Measurements from ENCODE around the gene BLVRB. TPM values are rescaled to one million over a fixed set of nuclear protein-coding genes. Genes with fewer than 3 reads are reported as not detected.

The BLVRB gene
- polyA plus RNA-seq, 1 of the 3 experiments (the other 2 are of a cell fraction), result 85.9 TPM

DNA sequence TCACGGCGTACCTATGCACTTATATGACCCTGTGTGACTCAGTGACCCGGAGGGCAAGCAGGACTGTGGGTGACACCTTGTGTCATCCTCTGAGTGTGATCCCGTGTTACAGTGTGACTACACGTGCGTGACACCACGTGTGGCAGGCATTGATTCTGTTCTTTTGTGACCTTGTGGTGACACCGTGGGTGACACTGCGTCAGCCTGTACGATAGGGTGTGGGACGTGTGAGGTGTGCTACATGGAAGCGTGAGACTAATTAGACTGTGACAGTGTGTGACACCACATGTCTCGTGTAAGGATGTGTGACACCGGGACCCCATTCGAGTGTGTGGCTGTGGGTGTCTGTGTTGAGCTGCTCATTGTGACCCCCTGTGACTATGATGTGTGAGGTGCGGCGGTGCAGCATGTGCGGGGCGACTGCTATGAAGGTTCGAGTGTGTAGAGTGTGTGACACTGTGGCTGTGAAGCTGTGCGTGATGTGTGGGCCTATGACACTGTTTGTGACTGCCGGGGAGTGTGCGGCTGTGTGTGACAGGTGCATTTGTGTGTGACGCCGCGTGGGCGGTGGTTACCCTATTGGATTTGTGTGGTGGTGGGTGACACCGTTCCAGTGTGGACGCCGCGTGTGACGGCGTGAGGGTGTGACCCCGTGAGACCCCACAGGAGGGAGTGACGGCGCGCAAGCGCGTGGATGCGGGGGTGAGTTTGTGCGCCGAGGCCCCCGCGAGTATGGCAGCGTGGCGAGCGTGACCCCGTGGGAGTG lies 857 bp upstream of the BLVRB start:
- Histone ChIP-seq H3K9ac (no peak overlapping the region), H3K9me2 (no peaks in the 10 kb centered on the region), H3F3A (replicated peaks; ENCODE audit: insufficient read depth) (peaks cover 14% of the 10 kb centered on the region), H2AFZ (ENCODE audit: low read depth) (peak overlapping the region; percentile 47; the same call in 1 of the 2 replicates), H3K9me3 (no peaks in the 10 kb centered on the region), H3K4me2 (peak overlapping the region; percentile 85), H3K4me1 (ENCODE audit: control insufficient read depth in 1 of 2, insufficient read depth in 2 of 2, low read depth in 1 of 2, low read length in 1 of 2) (peaks cover 5 to 17% of the 10 kb centered on the region in 2 experiments; a peak in 3 of 4 replicates), H4K20me1 (ENCODE audit: insufficient read depth) (no peaks in the 10 kb centered on the region), H3K4me3 (ENCODE audit: low read depth in 2 of 2, low read length in 1 of 2) (peak overlapping the region; percentile 48 to 79), H3K27me3 (ENCODE audit: insufficient read depth) (no peaks in the 10 kb centered on the region), H3K79me2 (ENCODE audit: insufficient read depth) (no peaks in the 10 kb centered on the region; the same call in 1 of the 2 replicates), H3K36me3 (replicated peaks in 1 of 2; ENCODE audit: control insufficient read depth in 1 of 2, insufficient read depth in 2 of 2, low read length in 1 of 2) (no peaks in the 10 kb centered on the region), H3K27ac (ENCODE audit: low read depth in 2 of 2, low read length in 1 of 2) (no peak overlapping the region)
- DNase-seq, result no peak
- CTCF ChIA-PET, result interaction anchor here (0.7 to 4.4 kb wide), 10 partner anchors 10 to 168 kb away, joined by 3 to 37 read pairs (median 6); partner anchors contain the start of gene LTBP4
- TF ChIP-seq MXI1 (IDR thresholded peaks at IDR 0.05; ENCODE audit: low read depth, low read length), result peak; percentile 75; the same call in 1 of the 2 replicates
- no peak for TF ChIP-seq TEAD4 (IDR thresholded peaks at IDR 0.05; ENCODE audit: borderline replicate concordance, insufficient read depth)
- WGBS (ENCODE audit: low lambda C conversion rate), result 9% methylated on average over 26 of the region's 48 CpGs
- POLR2A ChIA-PET, result interaction anchor here (0.5 to 1.6 kb wide), 4 partner anchors 10 to 41 kb away, joined by 3 to 7 read pairs (median 4); partner anchors contain the start of gene SERTAD1

DNA sequence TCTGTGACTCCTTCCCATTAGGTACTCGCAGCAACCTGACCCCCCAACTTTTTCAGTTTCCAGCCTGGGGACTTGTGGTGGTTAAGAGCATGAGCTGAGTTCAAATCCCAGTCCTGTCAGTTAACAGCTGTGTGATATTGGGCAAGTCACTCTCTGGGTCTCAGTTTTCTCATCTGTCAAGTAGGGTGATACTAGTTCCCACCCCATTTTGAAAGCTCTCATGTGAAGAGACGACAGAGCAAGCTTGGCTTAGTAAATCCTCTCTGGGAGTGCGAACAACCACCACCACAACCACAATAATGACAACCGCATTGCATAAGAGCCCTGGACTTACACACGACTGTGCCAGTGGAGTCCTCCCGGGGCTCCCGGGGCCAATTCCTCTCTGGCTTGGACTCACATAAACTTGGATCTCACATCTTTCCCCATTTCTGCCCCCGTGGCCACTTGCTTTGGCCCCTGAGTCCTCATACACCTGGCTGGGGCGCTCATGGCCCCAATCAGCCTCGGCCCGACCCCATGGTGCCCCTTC lies 454 bp downstream of the BLVRB start:
- Histone ChIP-seq H3K36me3 (replicated peaks in 1 of 2; ENCODE audit: control insufficient read depth in 1 of 2, insufficient read depth in 2 of 2, low read length in 1 of 2) (no peaks in the 10 kb centered on the region), H3K79me2 (ENCODE audit: insufficient read depth) (no peaks in the 10 kb centered on the region; the same call in 1 of the 2 replicates), H3K27me3 (ENCODE audit: insufficient read depth) (no peaks in the 10 kb centered on the region), H3K27ac (ENCODE audit: low read depth in 2 of 2, low read length in 1 of 2) (peak overlapping the region; percentile 3 to 79; a peak in 3 of 4 replicates), H3K4me3 (ENCODE audit: low read depth in 2 of 2, low read length in 1 of 2) (peak overlapping the region; percentile 61 to 79), H3K4me1 (ENCODE audit: control insufficient read depth in 1 of 2, insufficient read depth in 2 of 2, low read depth in 1 of 2, low read length in 1 of 2) (peaks cover 5 to 17% of the 10 kb centered on the region in 2 experiments; a peak in 3 of 4 replicates), H4K20me1 (ENCODE audit: insufficient read depth) (no peaks in the 10 kb centered on the region), H3K4me2 (peak overlapping the region; percentile 91), H2AFZ (ENCODE audit: low read depth) (peak overlapping the region; percentile 98), H3K9me3 (no peaks in the 10 kb centered on the region), H3K9me2 (no peaks in the 10 kb centered on the region), H3F3A (replicated peaks; ENCODE audit: insufficient read depth) (peaks cover 14% of the 10 kb centered on the region), H3K9ac (peak overlapping the region; percentile 74)
- POLR2A ChIA-PET, result interaction anchor here (0.9 to 1.6 kb wide), 4 partner anchors 22 to 106 kb away, joined by 3 to 7 read pairs (median 4); partner anchors contain the start of gene SERTAD1
- 12% methylated on average over 11 of the region's 11 CpGs for WGBS (ENCODE audit: low lambda C conversion rate)
- CTCF ChIA-PET, result interaction anchor here (0.9 to 4.4 kb wide), 20 partner anchors 12 to 904 kb away, joined by 3 to 49 read pairs (median 6); partner anchors contain the start of gene LTBP4
- no peak for DNase-seq
- no peak for TF ChIP-seq NFIC (IDR thresholded peaks at IDR 0.05; ENCODE audit: borderline replicate concordance)
- TF ChIP-seq JUND (IDR thresholded peaks at IDR 0.05), result no peak
- TF ChIP-seq, protein P1, sequence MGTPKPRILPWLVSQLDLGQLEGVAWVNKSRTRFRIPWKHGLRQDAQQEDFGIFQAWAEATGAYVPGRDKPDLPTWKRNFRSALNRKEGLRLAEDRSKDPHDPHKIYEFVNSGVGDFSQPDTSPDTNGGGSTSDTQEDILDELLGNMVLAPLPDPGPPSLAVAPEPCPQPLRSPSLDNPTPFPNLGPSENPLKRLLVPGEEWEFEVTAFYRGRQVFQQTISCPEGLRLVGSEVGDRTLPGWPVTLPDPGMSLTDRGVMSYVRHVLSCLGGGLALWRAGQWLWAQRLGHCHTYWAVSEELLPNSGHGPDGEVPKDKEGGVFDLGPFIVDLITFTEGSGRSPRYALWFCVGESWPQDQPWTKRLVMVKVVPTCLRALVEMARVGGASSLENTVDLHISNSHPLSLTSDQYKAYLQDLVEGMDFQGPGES (IDR thresholded peaks at IDR 0.05; ENCODE audit: low read depth, low read length), result no peak
- no peak for TF ChIP-seq ELF1 (IDR thresholded peaks at IDR 0.05)
- TF ChIP-seq, protein P2, sequence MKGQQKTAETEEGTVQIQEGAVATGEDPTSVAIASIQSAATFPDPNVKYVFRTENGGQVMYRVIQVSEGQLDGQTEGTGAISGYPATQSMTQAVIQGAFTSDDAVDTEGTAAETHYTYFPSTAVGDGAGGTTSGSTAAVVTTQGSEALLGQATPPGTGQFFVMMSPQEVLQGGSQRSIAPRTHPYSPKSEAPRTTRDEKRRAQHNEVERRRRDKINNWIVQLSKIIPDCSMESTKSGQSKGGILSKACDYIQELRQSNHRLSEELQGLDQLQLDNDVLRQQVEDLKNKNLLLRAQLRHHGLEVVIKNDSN (IDR thresholded peaks at IDR 0.05; ENCODE audit: borderline replicate concordance, low read depth), result no peak
- no peak for TF ChIP-seq YY1 (IDR thresholded peaks at IDR 0.05; ENCODE audit: low read depth)
- TF ChIP-seq, protein P3, sequence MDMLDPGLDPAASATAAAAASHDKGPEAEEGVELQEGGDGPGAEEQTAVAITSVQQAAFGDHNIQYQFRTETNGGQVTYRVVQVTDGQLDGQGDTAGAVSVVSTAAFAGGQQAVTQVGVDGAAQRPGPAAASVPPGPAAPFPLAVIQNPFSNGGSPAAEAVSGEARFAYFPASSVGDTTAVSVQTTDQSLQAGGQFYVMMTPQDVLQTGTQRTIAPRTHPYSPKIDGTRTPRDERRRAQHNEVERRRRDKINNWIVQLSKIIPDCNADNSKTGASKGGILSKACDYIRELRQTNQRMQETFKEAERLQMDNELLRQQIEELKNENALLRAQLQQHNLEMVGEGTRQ (IDR thresholded peaks at IDR 0.05; ENCODE audit: borderline replicate concordance, low read depth, low read length), result no peak
- TF ChIP-seq, protein P4, sequence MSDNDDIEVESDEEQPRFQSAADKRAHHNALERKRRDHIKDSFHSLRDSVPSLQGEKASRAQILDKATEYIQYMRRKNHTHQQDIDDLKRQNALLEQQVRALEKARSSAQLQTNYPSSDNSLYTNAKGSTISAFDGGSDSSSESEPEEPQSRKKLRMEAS (IDR thresholded peaks at IDR 0.05; ENCODE audit: low read depth), result no peak
- no peak for TF ChIP-seq RFX5 (IDR thresholded peaks at IDR 0.05; ENCODE audit: low read length)
- no peak for TF ChIP-seq FOXM1 (IDR thresholded peaks at IDR 0.05; ENCODE audit: low read depth)
- TF ChIP-seq TCF12 (IDR thresholded peaks at IDR 0.05), result no peak
- no peak for TF ChIP-seq GABPA (IDR thresholded peaks at IDR 0.05; ENCODE audit: low read depth)
- TF ChIP-seq, protein P5, sequence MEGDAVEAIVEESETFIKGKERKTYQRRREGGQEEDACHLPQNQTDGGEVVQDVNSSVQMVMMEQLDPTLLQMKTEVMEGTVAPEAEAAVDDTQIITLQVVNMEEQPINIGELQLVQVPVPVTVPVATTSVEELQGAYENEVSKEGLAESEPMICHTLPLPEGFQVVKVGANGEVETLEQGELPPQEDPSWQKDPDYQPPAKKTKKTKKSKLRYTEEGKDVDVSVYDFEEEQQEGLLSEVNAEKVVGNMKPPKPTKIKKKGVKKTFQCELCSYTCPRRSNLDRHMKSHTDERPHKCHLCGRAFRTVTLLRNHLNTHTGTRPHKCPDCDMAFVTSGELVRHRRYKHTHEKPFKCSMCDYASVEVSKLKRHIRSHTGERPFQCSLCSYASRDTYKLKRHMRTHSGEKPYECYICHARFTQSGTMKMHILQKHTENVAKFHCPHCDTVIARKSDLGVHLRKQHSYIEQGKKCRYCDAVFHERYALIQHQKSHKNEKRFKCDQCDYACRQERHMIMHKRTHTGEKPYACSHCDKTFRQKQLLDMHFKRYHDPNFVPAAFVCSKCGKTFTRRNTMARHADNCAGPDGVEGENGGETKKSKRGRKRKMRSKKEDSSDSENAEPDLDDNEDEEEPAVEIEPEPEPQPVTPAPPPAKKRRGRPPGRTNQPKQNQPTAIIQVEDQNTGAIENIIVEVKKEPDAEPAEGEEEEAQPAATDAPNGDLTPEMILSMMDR (IDR thresholded peaks at IDR 0.05), result no peak
- no peak for TF ChIP-seq GATA2 (CRISPR knock-in tag; IDR thresholded peaks at IDR 0.05)
- TF ChIP-seq POLR2AphosphoS5 (IDR thresholded peaks at IDR 0.05; ENCODE audit: low read depth, low read length), result no peak

All from SK-N-SH (cell line).